ENCODE measurements around the gene ZNF516.

ZNF516 gene

DNA sequence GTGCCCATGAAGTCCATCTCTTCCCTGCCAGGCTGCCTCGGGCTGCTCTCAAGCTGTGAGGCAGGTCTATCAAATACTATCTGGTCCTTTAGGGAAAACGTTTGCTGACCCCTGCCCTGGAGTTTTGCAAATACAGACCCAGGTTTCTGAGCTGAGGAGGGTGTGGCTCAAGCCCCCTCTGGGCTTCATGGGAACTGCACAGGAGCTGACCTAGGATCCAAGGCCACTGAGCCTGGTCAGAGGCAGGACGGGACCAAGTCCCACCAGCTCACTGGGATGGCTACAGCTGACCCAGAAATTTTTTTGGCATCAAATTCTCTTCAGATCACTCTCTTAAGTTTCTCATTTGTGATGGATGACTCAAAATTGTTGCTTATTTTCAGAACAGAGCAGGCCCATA is 14.1 kb downstream of the ZNF516 start:
- Histone ChIP-seq H3K9me3 (ENCODE audit: control insufficient read depth, low read length) (no peaks in the 10 kb centered on the region), H2BK120ac (ENCODE audit: low read depth, low read length) (no peak overlapping the region), H4K91ac (ENCODE audit: low read length) (no peak overlapping the region), H3K4me3 (ENCODE audit: insufficient read depth in 1 of 2, low read depth in 1 of 2, low read length in 2 of 2) (no peak overlapping the region), H3K4ac (ENCODE audit: low read depth in 1 of 2, low read length in 2 of 2) (no peak overlapping the region), H3K9ac (ENCODE audit: low read length) (no peak overlapping the region), H3K79me1 (replicated peaks; ENCODE audit: low read length, poor library complexity, severe bottlenecking) (peaks cover 25% of the 10 kb centered on the region), H3K23ac (ENCODE audit: low read length in 2 of 2) (no peak overlapping the region), H2AK5ac (ENCODE audit: low read length, severe bottlenecking) (no peak overlapping the region), H3K27me3 (ENCODE audit: control insufficient read depth in 1 of 2, insufficient read depth in 1 of 2, low read length in 2 of 2) (no peaks in the 10 kb centered on the region), H3K18ac (ENCODE audit: low read depth in 1 of 2, low read length in 2 of 2) (no peak overlapping the region), H3K4me1 (ENCODE audit: control insufficient read depth, insufficient read depth, low read depth, low read length) (peaks cover 11% of the 10 kb centered on the region), H2AFZ (ENCODE audit: low read depth, low read length) (no peak overlapping the region), H2BK12ac (ENCODE audit: low read length in 2 of 2) (no peak overlapping the region), H3K14ac (ENCODE audit: low read length in 2 of 2) (no peak overlapping the region), H2BK5ac (ENCODE audit: low read depth, low read length, poor library complexity, severe bottlenecking) (no peak overlapping the region), H3K27ac (ENCODE audit: low read length, poor library complexity, severe bottlenecking) (no peak overlapping the region), H2BK15ac (ENCODE audit: low read depth, poor library complexity, severe bottlenecking) (no peak overlapping the region), H3K36me3 (ENCODE audit: control insufficient read depth in 1 of 2, insufficient read depth in 2 of 2, low read depth in 1 of 2, low read length in 2 of 2) (peaks cover 10 to 20% of the 10 kb centered on the region in 2 experiments), H4K8ac (ENCODE audit: low read length) (no peak overlapping the region), H3K4me2 (ENCODE audit: low read length, poor library complexity, severe bottlenecking) (no peak overlapping the region)
- 75% methylated on average over 3 of the region's 3 CpGs for WGBS
- DNase-seq = no peak

DNA sequence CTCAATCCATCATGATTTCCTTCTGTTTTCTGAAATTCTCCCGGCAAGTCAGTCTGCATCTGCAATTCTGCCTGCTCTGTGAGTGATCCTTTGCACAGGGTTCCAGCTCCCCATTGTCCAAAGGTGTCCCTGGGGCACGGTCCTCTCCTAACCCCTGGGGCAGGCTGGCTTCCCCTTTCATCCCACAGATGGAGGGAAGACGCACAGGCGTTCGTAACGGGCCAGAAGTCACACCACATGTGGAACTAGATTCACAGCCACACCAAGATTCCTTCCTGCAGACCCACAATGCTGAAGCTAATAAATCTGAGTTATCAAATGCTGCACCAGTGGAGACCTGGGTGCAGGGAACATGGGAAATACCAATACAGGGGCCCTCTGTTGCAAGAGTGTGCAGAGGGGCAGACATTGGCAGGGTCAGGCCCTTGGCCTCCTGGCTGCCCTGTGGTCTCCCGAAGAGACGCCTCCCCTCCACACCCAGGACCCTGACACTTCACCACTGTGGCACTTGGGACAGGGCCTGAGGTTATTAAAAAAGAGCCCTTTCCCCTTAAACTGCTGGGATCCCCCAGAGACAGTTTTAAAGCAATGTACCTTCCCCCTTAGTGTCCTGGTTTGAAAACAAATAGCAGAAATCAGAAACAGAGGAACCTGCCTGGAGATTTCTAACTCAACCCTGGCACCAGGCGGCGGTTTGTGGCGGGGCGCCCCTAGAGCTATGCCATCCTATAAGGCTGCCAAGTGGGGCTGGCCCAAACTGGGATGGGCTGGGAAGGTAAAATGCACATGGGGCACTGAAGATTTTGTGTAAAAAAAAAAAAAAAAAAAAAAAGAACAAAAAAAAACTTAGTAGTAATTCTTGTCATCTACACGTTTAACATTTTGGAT is 15.4 kb downstream of the ZNF516 start:
- Histone ChIP-seq H3K79me1 (replicated peaks; ENCODE audit: low read length, poor library complexity, severe bottlenecking) (peaks cover 23% of the 10 kb centered on the region), H2BK5ac (ENCODE audit: low read depth, low read length, poor library complexity, severe bottlenecking) (no peak overlapping the region), H3K4ac (ENCODE audit: low read depth in 1 of 2, low read length in 2 of 2) (peak overlapping the region in 1 of 2 experiments; percentile 9), H2AFZ (ENCODE audit: low read depth, low read length) (no peak overlapping the region), H3K4me2 (ENCODE audit: low read length, poor library complexity, severe bottlenecking) (no peak overlapping the region), H3K9me3 (ENCODE audit: control insufficient read depth, low read length) (no peaks in the 10 kb centered on the region), H4K8ac (ENCODE audit: low read length) (no peak overlapping the region), H3K4me3 (ENCODE audit: insufficient read depth in 1 of 2, low read depth in 1 of 2, low read length in 2 of 2) (no peak overlapping the region), H3K4me1 (ENCODE audit: control insufficient read depth, insufficient read depth, low read depth, low read length) (peaks cover 14% of the 10 kb centered on the region), H2BK12ac (ENCODE audit: low read length in 2 of 2) (peak overlapping the region in 1 of 2 experiments; percentile 41), H3K18ac (ENCODE audit: low read depth in 1 of 2, low read length in 2 of 2) (peak overlapping the region in 1 of 2 experiments; percentile 14), H2AK5ac (ENCODE audit: low read length, severe bottlenecking) (peak overlapping the region; percentile 26), H3K14ac (ENCODE audit: low read length in 2 of 2) (no peak overlapping the region), H4K91ac (ENCODE audit: low read length) (peak overlapping the region; percentile 74), H2BK120ac (ENCODE audit: low read depth, low read length) (no peak overlapping the region), H3K23ac (ENCODE audit: low read length in 2 of 2) (peak overlapping the region in 1 of 2 experiments; percentile 48), H2BK15ac (ENCODE audit: low read depth, poor library complexity, severe bottlenecking) (no peak overlapping the region), H3K36me3 (ENCODE audit: control insufficient read depth in 1 of 2, insufficient read depth in 2 of 2, low read depth in 1 of 2, low read length in 2 of 2) (peaks cover 10 to 15% of the 10 kb centered on the region in 2 experiments), H3K27ac (ENCODE audit: low read length, poor library complexity, severe bottlenecking) (no peak overlapping the region), H3K9ac (ENCODE audit: low read length) (no peak overlapping the region), H3K27me3 (ENCODE audit: control insufficient read depth in 1 of 2, insufficient read depth in 1 of 2, low read length in 2 of 2) (no peaks in the 10 kb centered on the region)
- WGBS = 85% methylated on average over 12 of the region's 13 CpGs
- no peak for DNase-seq

DNA sequence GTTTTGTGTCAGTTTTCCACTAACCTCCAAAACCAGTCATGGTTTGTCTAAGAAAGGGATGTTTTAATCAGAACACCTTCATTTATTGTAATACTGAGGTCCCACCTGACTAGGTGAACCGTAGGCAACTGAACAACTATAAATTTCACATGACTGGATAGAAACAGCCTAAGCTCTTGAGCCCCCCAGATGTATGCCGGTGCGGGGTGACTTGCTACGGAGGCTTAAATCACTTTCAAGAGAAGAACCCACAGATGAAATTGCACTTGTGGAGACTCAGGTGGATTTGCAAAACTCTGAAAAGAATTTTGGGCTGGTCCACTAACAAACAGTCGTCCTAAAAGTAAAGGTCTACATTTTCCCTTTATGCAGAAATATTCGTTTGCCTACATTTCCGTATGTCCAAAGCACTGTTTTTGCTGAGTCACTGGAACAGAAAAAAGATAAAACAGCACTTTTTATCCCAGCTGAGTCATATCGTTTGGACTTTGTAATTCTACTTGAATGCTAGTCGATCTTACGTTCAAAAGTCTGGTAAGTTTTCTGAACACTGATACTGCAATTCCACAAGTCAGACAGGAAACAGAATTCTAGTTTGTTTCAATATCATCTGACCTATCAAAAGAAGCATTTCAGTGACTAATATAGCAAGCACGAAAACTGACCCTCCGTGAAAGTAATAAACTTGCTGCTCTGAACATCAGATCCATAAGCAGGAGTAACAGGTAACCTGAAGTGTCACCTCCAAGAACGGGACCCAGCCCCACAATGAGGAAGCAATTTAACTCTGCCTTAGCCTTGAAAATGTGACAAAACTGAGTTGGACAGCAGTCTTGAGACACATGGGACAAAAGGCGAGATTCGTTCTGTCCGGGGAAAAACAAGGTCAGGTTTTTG is 18.1 kb downstream of the ZNF516 start:
- Histone ChIP-seq H3K79me1 (replicated peaks; ENCODE audit: low read length, poor library complexity, severe bottlenecking) (peaks cover 17% of the 10 kb centered on the region), H3K4me1 (ENCODE audit: control insufficient read depth, insufficient read depth, low read depth, low read length) (peaks cover 2% of the 10 kb centered on the region), H2AK5ac (ENCODE audit: low read length, severe bottlenecking) (peak overlapping the region; percentile 9), H3K4ac (ENCODE audit: low read depth in 1 of 2, low read length in 2 of 2) (peak overlapping the region in 1 of 2 experiments; percentile 73), H3K14ac (ENCODE audit: low read length in 2 of 2) (no peak overlapping the region), H2BK15ac (ENCODE audit: low read depth, poor library complexity, severe bottlenecking) (no peak overlapping the region), H3K27me3 (ENCODE audit: control insufficient read depth in 1 of 2, insufficient read depth in 1 of 2, low read length in 2 of 2) (no peaks in the 10 kb centered on the region), H2AFZ (ENCODE audit: low read depth, low read length) (no peak overlapping the region), H3K4me2 (ENCODE audit: low read length, poor library complexity, severe bottlenecking) (peak overlapping the region; percentile 44), H4K8ac (ENCODE audit: low read length) (peak overlapping the region; percentile 13), H2BK120ac (ENCODE audit: low read depth, low read length) (no peak overlapping the region), H2BK5ac (ENCODE audit: low read depth, low read length, poor library complexity, severe bottlenecking) (peak overlapping the region; percentile 48), H3K36me3 (ENCODE audit: control insufficient read depth in 1 of 2, insufficient read depth in 2 of 2, low read depth in 1 of 2, low read length in 2 of 2) (peaks cover 6 to 9% of the 10 kb centered on the region in 2 experiments), H3K27ac (ENCODE audit: low read length, poor library complexity, severe bottlenecking) (peak overlapping the region; percentile 85), H3K4me3 (ENCODE audit: insufficient read depth in 1 of 2, low read depth in 1 of 2, low read length in 2 of 2) (peak overlapping the region in 1 of 2 experiments; percentile 79), H3K23ac (ENCODE audit: low read length in 2 of 2) (no peak overlapping the region), H3K9me3 (ENCODE audit: control insufficient read depth, low read length) (no peaks in the 10 kb centered on the region), H3K18ac (ENCODE audit: low read depth in 1 of 2, low read length in 2 of 2) (peak overlapping the region; percentile 57 to 74), H4K91ac (ENCODE audit: low read length) (no peak overlapping the region), H2BK12ac (ENCODE audit: low read length in 2 of 2) (peak overlapping the region in 1 of 2 experiments; percentile 63), H3K9ac (ENCODE audit: low read length) (peak overlapping the region; percentile 89)
- WGBS = 44% methylated on average over 16 of the region's 16 CpGs
- peak; percentile 92 for DNase-seq
